HepG2 (cell line): ENCODE data around the gene TLCD3B. TPM values are rescaled to one million over a fixed set of nuclear protein-coding genes. Genes with fewer than 3 reads are reported as not detected.

Experiments used
- ADNP ChIP-seq: sonication (generic); formaldehyde crosslinking; IDR thresholded peaks from 2 replicates; pipeline ENCODE4 v1.4.0; 2020; ENCODE audit warnings: missing genetic modification reagents
- ARID2 ChIP-seq: sonication (generic); formaldehyde crosslinking; IDR thresholded peaks from 2 replicates; pipeline ENCODE4 v1.8.1; 2022; ENCODE audit warnings: mild to moderate bottlenecking, missing genetic modification reagents, borderline replicate concordance
- CSRNP1 ChIP-seq: sonication (generic); formaldehyde crosslinking; IDR thresholded peaks from 2 replicates; pipeline ENCODE4 v1.8.1; 2023; ENCODE audit warnings: mild to moderate bottlenecking, missing genetic modification reagents
- ELK4 ChIP-seq: sonication (generic); formaldehyde crosslinking; IDR thresholded peaks from 2 replicates; pipeline ENCODE4 v1.9.0; 2021; ENCODE audit warnings: missing genetic modification reagents, borderline replicate concordance
- ISX ChIP-seq: sonication (generic); formaldehyde crosslinking; conservative IDR thresholded peaks from 2 replicates; pipeline ENCODE4 v1.5.0; 2020; ENCODE audit warnings: missing genetic modification reagents
- KAT2B ChIP-seq: fragments of 150-350 bp; IDR thresholded peaks from 2 replicates; pipeline ENCODE4 v1.6.1; 2014; ENCODE audit warnings: low read depth, low read length, borderline replicate concordance
- MBD4 ChIP-seq: IDR thresholded peaks from 2 replicates; pipeline ENCODE4 v1.6.1; 2012; ENCODE audit warnings: low read length, inconsistent platforms, borderline replicate concordance
- NCOA1 ChIP-seq: sonication (generic); formaldehyde crosslinking; IDR thresholded peaks from 2 replicates; pipeline ENCODE4 v1.9.0; 2021; ENCODE audit warnings: missing genetic modification reagents
- NFIB ChIP-seq: sonication (generic); formaldehyde crosslinking; IDR thresholded peaks from 2 replicates; pipeline ENCODE4 v1.9.0; 2021; ENCODE audit warnings: missing genetic modification reagents, mild to moderate bottlenecking, borderline replicate concordance
- PCBP2 ChIP-seq: fragments of 200-400 bp; formaldehyde crosslinking; optimal IDR thresholded peaks from 2 replicates; pipeline ENCODE3; 2018; ENCODE audit warnings: low read length, low read depth; ENCODE audit not compliant: poor library complexity, severe bottlenecking
- PHF8 ChIP-seq: sonication (generic); formaldehyde crosslinking; IDR thresholded peaks from 2 replicates; pipeline ENCODE4 v1.5.0; 2020; ENCODE audit warnings: missing genetic modification reagents
- PPARG ChIP-seq: conservative IDR thresholded peaks from 2 replicates; pipeline ENCODE4 v1.6.1; 2016; ENCODE audit warnings: missing biosample characterization, missing genetic modification reagents
- TBL1XR1 ChIP-seq: fragments of 150-350 bp; IDR thresholded peaks from 2 replicates; pipeline ENCODE4 v1.6.1; 2014; ENCODE audit warnings: borderline replicate concordance, low read length; ENCODE audit not compliant: partially characterized antibody
- U2AF1 ChIP-seq: fragments of 200-400 bp; formaldehyde crosslinking; optimal IDR thresholded peaks from 2 replicates; pipeline ENCODE3; 2017; ENCODE audit warnings: mild to moderate bottlenecking, low read depth, low read length
- ZNF224 ChIP-seq: sonication (generic); formaldehyde crosslinking; IDR thresholded peaks from 2 replicates; pipeline ENCODE4 v1.5.0; 2020; ENCODE audit warnings: mild to moderate bottlenecking, missing genetic modification reagents
- ZNF331 ChIP-seq: sonication (generic); formaldehyde crosslinking; IDR thresholded peaks from 2 replicates; pipeline ENCODE4 v1.4.0; 2020; ENCODE audit warnings: missing genetic modification reagents
- ZNF512B ChIP-seq: sonication (generic); formaldehyde crosslinking; IDR thresholded peaks from 2 replicates; pipeline ENCODE4 v1.5.1; 2020; ENCODE audit warnings: missing genetic modification reagents, mild to moderate bottlenecking, borderline replicate concordance
- ZNF572 ChIP-seq: sonication (generic); formaldehyde crosslinking; IDR thresholded peaks from 2 replicates; pipeline ENCODE4 v1.5.1; 2020; ENCODE audit warnings: mild to moderate bottlenecking, missing genetic modification reagents
- ZNF83 ChIP-seq: sonication (generic); formaldehyde crosslinking; IDR thresholded peaks from 2 replicates; pipeline ENCODE4 v1.4.0; 2020; ENCODE audit warnings: missing genetic modification reagents, mild to moderate bottlenecking, borderline replicate concordance
- ZNF839 ChIP-seq: sonication (generic); formaldehyde crosslinking; IDR thresholded peaks from 2 replicates; pipeline ENCODE4 v1.4.0; 2020; ENCODE audit warnings: missing genetic modification reagents, mild to moderate bottlenecking, borderline replicate concordance
- polyA plus RNA-seq, 8 experiments: library from polyadenylated mRNA; depleted of rRNA in 3 of 8; stranded (reverse) in 7 of 8; unstranded in 1 of 8; fragments of >200 nt; fragmentation: Illumina TruSeq in 4 of 8; extraction: Trizol in 4 of 8; gene quantifications; 2 replicates each; pipeline versions ENCODE4 v1.2.1 to v1.2.3, GENCODE V29; 2011 to 2016; ENCODE audit warnings: low read depth in 4 of 8, missing spikeins in 1 of 8, mixed read lengths in 1 of 8; ENCODE audit not compliant: insufficient read depth in 1 of 8
- total RNA-seq, 5 experiments: library from RNA; depleted of rRNA; stranded (reverse); fragments of >200 nt; fragmentation: Illumina TruSeq; extraction: Trizol; gene quantifications; 2 replicates each; pipeline ENCODE4 v1.2.3, GENCODE V29; 2016; ENCODE audit warnings: low read depth in 1 of 5
- TF ChIP-seq, protein P1 (sequence below): sonication (generic); formaldehyde crosslinking; IDR thresholded peaks from 2 replicates; pipeline ENCODE4 v1.9.0; 2021; ENCODE audit warnings: missing genetic modification reagents, borderline replicate concordance

TLCD3B gene
- total and polyA plus RNA-seq, 2 of the 13 experiments (the other 11 are each of a cell fraction or from before 2014, with no cell fraction given): not detected

GRCh38 chr16:30052671-30053372, 21.8 kb upstream of the TLCD3B start (continued):
- TF ChIP-seq NCOA1 (peak; percentile 93), ISX (CRISPR knock-in tag) (peak; percentile 87; the same call in 1 of the 2 replicates), NFIB (CRISPR knock-in tag) (no peak), CSRNP1 (CRISPR knock-in tag) (peak; percentile 98), KAT2B (no peak), TBL1XR1 (no peak), ZNF572 (CRISPR knock-in tag) (peak; percentile 69; the same call in 1 of the 2 replicates), ARID2 (peak; percentile 83; the same call in 1 of the 2 replicates), ZNF512B (CRISPR knock-in tag) (peak; percentile 84; the same call in 1 of the 2 replicates), ADNP (no peak), ZNF839 (peak; percentile 87; the same call in 1 of the 2 replicates), ZNF224 (CRISPR knock-in tag) (peak; percentile 88; the same call in 1 of the 2 replicates), ZNF331 (CRISPR knock-in tag) (peak; percentile 97), U2AF1 (no peak), PHF8 (CRISPR knock-in tag) (peak; percentile 64), ZNF83 (CRISPR knock-in tag) (peak; percentile 95; the same call in 1 of the 2 replicates), ELK4 (CRISPR knock-in tag) (no peak), PCBP2 (no peak), PPARG (peak; percentile 73), MBD4 (no peak)
- TF ChIP-seq, protein P1, sequence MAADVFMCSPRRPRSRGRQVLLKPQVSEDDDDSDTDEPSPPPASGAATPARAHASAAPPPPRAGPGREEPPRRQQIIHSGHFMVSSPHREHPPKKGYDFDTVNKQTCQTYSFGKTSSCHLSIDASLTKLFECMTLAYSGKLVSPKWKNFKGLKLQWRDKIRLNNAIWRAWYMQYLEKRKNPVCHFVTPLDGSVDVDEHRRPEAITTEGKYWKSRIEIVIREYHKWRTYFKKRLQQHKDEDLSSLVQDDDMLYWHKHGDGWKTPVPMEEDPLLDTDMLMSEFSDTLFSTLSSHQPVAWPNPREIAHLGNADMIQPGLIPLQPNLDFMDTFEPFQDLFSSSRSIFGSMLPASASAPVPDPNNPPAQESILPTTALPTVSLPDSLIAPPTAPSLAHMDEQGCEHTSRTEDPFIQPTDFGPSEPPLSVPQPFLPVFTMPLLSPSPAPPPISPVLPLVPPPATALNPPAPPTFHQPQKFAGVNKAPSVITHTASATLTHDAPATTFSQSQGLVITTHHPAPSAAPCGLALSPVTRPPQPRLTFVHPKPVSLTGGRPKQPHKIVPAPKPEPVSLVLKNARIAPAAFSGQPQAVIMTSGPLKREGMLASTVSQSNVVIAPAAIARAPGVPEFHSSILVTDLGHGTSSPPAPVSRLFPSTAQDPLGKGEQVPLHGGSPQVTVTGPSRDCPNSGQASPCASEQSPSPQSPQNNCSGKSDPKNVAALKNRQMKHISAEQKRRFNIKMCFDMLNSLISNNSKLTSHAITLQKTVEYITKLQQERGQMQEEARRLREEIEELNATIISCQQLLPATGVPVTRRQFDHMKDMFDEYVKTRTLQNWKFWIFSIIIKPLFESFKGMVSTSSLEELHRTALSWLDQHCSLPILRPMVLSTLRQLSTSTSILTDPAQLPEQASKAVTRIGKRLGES (CRISPR knock-in tag): 0 out of 2 replicates have a peak, but pooled peaks have one; percentile 63
